ENCODE data around the gene CREB3. TPM values are rescaled to one million over a fixed set of nuclear protein-coding genes. Genes with fewer than 3 reads are reported as not detected.

The CREB3 gene
- total and polyA plus RNA-seq, 9 of the 15 experiments (the other 6 are each of a cell fraction or from before 2014, with no cell fraction given): 5.7 to 18.3 (median 14.9) TPM

DNA sequence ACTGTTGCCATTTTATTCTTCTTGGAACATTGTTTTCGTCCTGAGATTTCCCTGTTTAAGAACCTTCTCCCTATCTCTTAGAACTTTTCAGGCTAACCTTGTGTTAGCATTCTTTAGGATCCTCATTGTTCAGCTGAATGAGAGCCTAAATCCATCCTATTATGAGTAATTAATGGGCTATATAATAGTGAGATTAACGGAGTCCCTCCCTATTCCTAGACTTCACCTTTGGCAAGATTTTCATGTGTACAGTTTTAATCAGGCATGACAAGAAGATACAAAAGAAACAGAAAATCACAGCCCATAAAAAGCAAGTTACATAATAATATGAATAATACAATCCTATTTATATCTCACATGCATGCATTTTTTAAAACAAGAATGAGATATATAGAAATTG is 30.7 kb downstream of the CREB3 start:
- Histone ChIP-seq H2AFZ (ENCODE audit: low read depth, low read length) (no peak overlapping the region), H3K9me3 (replicated peaks; ENCODE audit: control insufficient read depth, insufficient read depth, low read depth, low read length) (no peaks in the 10 kb centered on the region), H3K27ac (ENCODE audit: extremely low read depth, low read depth, low read length) (no peak overlapping the region), H3K79me2 (ENCODE audit: control insufficient read depth, insufficient read depth, low read length) (peaks cover 46% of the 10 kb centered on the region), H3K9me1 (ENCODE audit: control insufficient read depth, insufficient read depth, low read length) (no peaks in the 10 kb centered on the region), H3K4me3 (no peak overlapping the region), H3K4me1 (replicated peaks in 1 of 2; ENCODE audit: control insufficient read depth in 2 of 2, insufficient read depth in 2 of 2, low read length in 2 of 2) (no peaks in the 10 kb centered on the region; a peak in 1 of 5 replicates), H4K20me1 (replicated peaks; ENCODE audit: control insufficient read depth, insufficient read depth, low read length) (no peaks in the 10 kb centered on the region), H3K4me2 (ENCODE audit: insufficient read depth, low read length) (no peak overlapping the region), H3K27me3 (ENCODE audit: control insufficient read depth in 2 of 2, insufficient read depth in 2 of 2, low read length in 2 of 2) (no peaks in the 10 kb centered on the region), H3K9ac (ENCODE audit: insufficient read depth in 1 of 2, low read depth in 2 of 2, low read length in 2 of 2) (no peak overlapping the region), H3K36me3 (ENCODE audit: control insufficient read depth, insufficient read depth, low read length) (no peaks in the 10 kb centered on the region)
- BruUV-seq (replicated peaks): no TSS peak
- no peak for DNase-seq (ENCODE audit: extremely low read depth in 1 of 4, low spot score in 3 of 4)
- no peak for TF ChIP-seq HLTF (IDR thresholded peaks at IDR 0.05)
- TF ChIP-seq HIVEP1 (CRISPR knock-in tag; IDR thresholded peaks at IDR 0.05): no peak
- no peak for TF ChIP-seq RUNX1 (IDR thresholded peaks at IDR 0.05; ENCODE audit: low read depth)
- TF ChIP-seq RBM17 (IDR thresholded peaks at IDR 0.05; ENCODE audit: borderline replicate concordance, low read depth, low read length): no peak
- TF ChIP-seq MIER1 (IDR thresholded peaks at IDR 0.05; ENCODE audit: low read depth): no peak
- no peak for TF ChIP-seq CAMTA2 (CRISPR knock-in tag; conservative IDR thresholded peaks at IDR 0.05)
- no peak for TF ChIP-seq NCOA2 (IDR thresholded peaks at IDR 0.05; ENCODE audit: partially characterized antibody in 2 of 2)
- TF ChIP-seq SP2 (IDR thresholded peaks at IDR 0.05; ENCODE audit: extremely low read depth, low read depth, low read length, poor library complexity, severe bottlenecking): no peak
- TF ChIP-seq, protein P1, sequence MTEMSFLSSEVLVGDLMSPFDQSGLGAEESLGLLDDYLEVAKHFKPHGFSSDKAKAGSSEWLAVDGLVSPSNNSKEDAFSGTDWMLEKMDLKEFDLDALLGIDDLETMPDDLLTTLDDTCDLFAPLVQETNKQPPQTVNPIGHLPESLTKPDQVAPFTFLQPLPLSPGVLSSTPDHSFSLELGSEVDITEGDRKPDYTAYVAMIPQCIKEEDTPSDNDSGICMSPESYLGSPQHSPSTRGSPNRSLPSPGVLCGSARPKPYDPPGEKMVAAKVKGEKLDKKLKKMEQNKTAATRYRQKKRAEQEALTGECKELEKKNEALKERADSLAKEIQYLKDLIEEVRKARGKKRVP (CRISPR knock-in tag; IDR thresholded peaks at IDR 0.05): no peak
- TF ChIP-seq MEIS2 (IDR thresholded peaks at IDR 0.05; ENCODE audit: partially characterized antibody): no peak
- no peak for TF ChIP-seq JUNB (CRISPR knock-in tag; conservative IDR thresholded peaks at IDR 0.05)
- no peak for TF ChIP-seq HDAC8 (tag; IDR thresholded peaks at IDR 0.05)
- no peak for TF ChIP-seq MED1 (CRISPR knock-in tag; IDR thresholded peaks at IDR 0.05; ENCODE audit: borderline replicate concordance)
- no peak for TF ChIP-seq GABPB1 (CRISPR knock-in tag; IDR thresholded peaks at IDR 0.05)
- TF ChIP-seq PHTF2 (CRISPR knock-in tag; IDR thresholded peaks at IDR 0.05): no peak
- TF ChIP-seq, protein P2, sequence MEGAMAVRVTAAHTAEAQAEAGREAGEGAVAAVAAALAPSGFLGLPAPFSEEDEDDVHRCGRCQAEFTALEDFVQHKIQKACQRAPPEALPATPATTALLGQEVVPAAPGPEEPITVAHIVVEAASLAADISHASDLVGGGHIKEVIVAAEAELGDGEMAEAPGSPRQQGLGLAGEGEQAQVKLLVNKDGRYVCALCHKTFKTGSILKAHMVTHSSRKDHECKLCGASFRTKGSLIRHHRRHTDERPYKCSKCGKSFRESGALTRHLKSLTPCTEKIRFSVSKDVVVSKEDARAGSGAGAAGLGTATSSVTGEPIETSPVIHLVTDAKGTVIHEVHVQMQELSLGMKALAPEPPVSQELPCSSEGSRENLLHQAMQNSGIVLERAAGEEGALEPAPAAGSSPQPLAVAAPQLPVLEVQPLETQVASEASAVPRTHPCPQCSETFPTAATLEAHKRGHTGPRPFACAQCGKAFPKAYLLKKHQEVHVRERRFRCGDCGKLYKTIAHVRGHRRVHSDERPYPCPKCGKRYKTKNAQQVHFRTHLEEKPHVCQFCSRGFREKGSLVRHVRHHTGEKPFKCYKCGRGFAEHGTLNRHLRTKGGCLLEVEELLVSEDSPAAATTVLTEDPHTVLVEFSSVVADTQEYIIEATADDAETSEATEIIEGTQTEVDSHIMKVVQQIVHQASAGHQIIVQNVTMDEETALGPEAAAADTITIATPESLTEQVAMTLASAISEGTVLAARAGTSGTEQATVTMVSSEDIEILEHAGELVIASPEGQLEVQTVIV (CRISPR knock-in tag; IDR thresholded peaks at IDR 0.05; ENCODE audit: borderline replicate concordance): no peak
- no peak for TF ChIP-seq SIN3B (IDR thresholded peaks at IDR 0.05; ENCODE audit: low read depth)
- no peak for TF ChIP-seq GABPB2 (CRISPR knock-in tag; conservative IDR thresholded peaks at IDR 0.05)
- intact Hi-C loops (cut with micrococcal nuclease) (no loop called here), in situ Hi-C loops (cut with MboI) (no loop called here)
- ATAC-seq: no peak
- CTCF ChIA-PET (ENCODE audit: low intra/inter-chr PET ratio): no interaction called here
- FAIRE-seq: no peak
- POLR2A ChIA-PET: interaction anchor here (0.7 to 1.5 kb wide), 2 partner anchors 9 to 46 kb away, joined by 3 read pairs; no protein-coding TSS in a partner anchor
- 77% methylated on average over 2 of the region's 2 CpGs for WGBS (ENCODE audit: insufficient coverage, low coverage, missing lambda C conversion rate)
